ENCODE results near the gene TEX50. TPM values are rescaled to one million over a fixed set of nuclear protein-coding genes. Genes with fewer than 3 reads are reported as not detected.

TEX50 gene
- not detected in 2 replicates for total RNA-seq

DNA sequence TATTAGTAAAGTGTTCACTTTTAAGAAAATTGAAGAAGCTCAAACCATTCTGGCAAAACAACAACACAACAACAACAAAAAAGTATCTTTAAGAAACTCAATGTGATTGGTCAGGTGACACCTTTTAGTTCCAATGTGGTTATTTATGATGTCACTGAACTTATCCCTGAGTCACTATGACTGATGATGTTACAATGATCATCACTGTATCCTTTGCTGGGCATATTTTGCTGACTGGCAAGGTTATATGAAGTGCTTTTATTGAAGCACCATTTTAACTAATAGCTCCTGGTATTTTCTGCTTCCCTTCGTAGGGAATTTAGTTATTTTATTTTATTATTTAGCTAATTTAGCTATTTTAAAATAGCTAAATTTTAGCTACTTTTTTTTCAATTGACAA is at the start of gene TEX50:
Gene TEX50, plus strand, starts transcription at position 223 of the 400 bp plus-strand sequence. CDS start 184 bp downstream, outside the sequence.

DNA sequence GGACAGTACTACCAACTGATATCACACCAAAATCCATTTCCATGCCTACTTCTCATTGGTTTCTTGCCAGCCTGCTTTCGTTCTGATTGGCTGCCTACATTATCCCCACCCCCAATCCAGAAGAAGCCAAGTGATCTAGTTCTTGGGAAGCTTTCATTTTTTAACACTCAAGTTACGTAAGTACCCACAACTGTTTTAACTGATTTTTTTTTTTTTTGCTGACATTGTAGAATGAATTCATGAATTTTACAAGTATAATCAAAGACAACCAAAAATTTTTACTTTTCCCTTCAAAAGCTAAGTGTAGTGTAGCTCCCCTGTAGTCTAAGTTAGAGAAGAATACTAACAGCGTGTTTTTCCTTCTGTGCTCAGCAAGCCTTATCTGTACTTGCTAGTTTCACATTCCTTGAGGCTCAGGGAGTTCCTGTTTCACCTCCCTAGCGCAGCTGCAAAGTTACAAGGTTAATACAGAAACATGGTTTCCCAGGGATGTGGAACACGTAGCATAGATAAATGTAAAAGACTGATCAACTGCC is 32.0 kb upstream of the TEX50 start, which contains the start of gene SLC9C2:
Gene SLC9C2, minus strand, starts transcription at position 17 of the 536 bp plus-strand sequence. CDS start 1,296 bp downstream, outside the sequence.

GRCh38 chr1:173669491-173669941 is 34.4 kb downstream of the TEX50 start, which contains the start of gene ANKRD45:
Gene ANKRD45 (minus strand): TSS chr1:173669851. CDS start chr1:173659418, 10,433 bp downstream.

Other genes starting within 250 kb of the TEX50 start
- gene PRDX6, start 158.0 kb upstream of the TEX50 start, total RNA-seq: 210 and 258 TPM in 2 replicates
- 0.39 TPM in 1 of 2 replicates, not detected in the other for gene SLC9C2, start 32.3 kb upstream of the TEX50 start, total RNA-seq
- under 0.01 TPM in 1 of 2 replicates, not detected in the other for gene ANKRD45, start 34.5 kb downstream of the TEX50 start, total RNA-seq
- gene KLHL20, start 79.6 kb downstream of the TEX50 start, total RNA-seq: 24.7 and 25.1 TPM in 2 replicates
- gene DARS2, start 189.3 kb downstream of the TEX50 start, total RNA-seq: 19.6 and 29.9 TPM in 2 replicates
- 11.0 and 12.4 TPM in 2 replicates for gene CENPL, start 189.5 kb downstream of the TEX50 start, total RNA-seq
- 258 and 398 TPM in 2 replicates for gene GAS5, start 232.7 kb downstream of the TEX50 start, total RNA-seq
- gene ZBTB37, start 233.0 kb downstream of the TEX50 start, total RNA-seq: 7.5 and 9.3 TPM in 2 replicates

All from placental epithelial cell (primary cell).